ENCODE data around the gene SMIM28.
A peak's percentile ranks its signal among the peaks of the same experiment; 100 is the strongest.

Gene SMIM28

GRCh38 chr6:138386897-138387296 lies 9.2 kb downstream of the SMIM28 start:
- FAIRE-seq (no peak), DNase-seq (ENCODE audit: insufficient read length, low spot score) (no peak)
- no peak for TF ChIP-seq POLR2AphosphoS5 (IDR thresholded peaks at IDR 0.05; ENCODE audit: low read depth, low read length)
- TF ChIP-seq POU2F2 (IDR thresholded peaks at IDR 0.05; ENCODE audit: low read depth, low read length): no peak

DNA sequence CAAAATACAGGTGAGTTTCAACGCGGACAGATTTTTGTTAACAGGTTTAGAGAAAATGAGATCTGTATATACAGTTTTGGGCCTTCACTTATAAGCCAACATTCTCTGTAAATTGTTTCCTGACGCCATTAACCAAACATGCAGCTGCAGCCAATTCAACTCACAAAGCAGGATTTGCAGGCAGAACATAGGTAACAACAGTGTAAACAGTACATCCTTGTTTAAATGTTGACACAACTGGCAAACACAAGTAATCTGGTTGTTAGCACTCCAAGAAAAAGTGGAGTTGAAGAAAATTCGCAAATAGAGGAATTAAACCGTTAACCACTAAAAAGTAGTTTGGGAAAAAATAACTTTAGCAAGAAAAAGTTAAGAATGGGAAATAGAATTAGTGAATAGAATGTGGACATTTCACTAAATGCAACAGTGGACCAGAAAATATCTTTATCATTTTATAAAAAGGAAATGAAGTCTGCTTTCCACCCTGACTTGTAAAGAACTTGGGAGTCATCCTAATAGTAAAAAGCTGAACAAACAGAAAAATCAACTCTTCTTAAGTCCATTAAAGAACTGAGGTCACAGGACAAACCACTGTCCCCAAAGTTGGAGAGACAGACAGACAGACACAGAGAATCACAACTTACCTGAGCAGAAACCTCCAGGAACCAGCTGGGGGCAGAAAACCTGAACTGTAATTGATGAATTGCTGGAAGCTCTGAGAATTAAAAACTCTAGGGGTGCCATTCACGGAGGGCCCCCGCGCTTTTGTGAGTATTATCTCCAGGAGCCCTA lies 10.1 kb downstream of the SMIM28 start:
- no peak for FAIRE-seq
- no peak for DNase-seq (ENCODE audit: insufficient read length, low spot score)
- no peak for TF ChIP-seq POLR2AphosphoS5 (IDR thresholded peaks at IDR 0.05; ENCODE audit: low read depth, low read length)
- no peak for TF ChIP-seq TAF1 (IDR thresholded peaks at IDR 0.05; ENCODE audit: low read depth, low read length)
- no peak for TF ChIP-seq SPI1 (IDR thresholded peaks at IDR 0.05; ENCODE audit: low read depth, low read length)
- no peak for TF ChIP-seq POLR2A (IDR thresholded peaks at IDR 0.05; ENCODE audit: low read depth, low read length)
- TF ChIP-seq POU2F2 (IDR thresholded peaks at IDR 0.05; ENCODE audit: low read depth, low read length): no peak
- TF ChIP-seq PAX5 (IDR thresholded peaks at IDR 0.05; ENCODE audit: insufficient read depth, low read length, severe bottlenecking): no peak

DNA sequence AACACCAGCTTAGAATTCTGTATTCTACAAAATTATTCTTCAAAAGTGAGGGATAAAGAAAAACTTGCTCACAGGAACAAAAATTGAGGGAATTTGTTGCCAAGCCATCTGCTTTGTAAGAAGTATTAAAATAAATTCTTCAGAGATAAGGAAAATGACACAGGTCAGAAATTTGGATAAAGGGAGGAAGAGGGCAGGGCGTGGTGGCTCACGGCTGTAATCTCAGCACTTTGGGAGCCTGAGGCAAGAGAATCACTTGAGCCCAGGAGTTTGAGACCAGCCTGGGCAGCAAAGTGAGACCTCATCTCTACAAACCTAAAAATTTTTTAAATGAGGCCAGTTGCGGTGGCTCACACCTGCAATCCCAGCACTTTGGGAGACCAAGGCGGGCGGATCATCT lies 11.8 kb downstream of the SMIM28 start:
- TF ChIP-seq POU2F2 (IDR thresholded peaks at IDR 0.05; ENCODE audit: low read depth, low read length) (no peak), POLR2AphosphoS5 (IDR thresholded peaks at IDR 0.05; ENCODE audit: low read depth, low read length) (no peak), PAX5 (IDR thresholded peaks at IDR 0.05; ENCODE audit: insufficient read depth, low read length, severe bottlenecking) (no peak)
- DNase-seq (ENCODE audit: insufficient read length, low spot score) (no peak), FAIRE-seq (no peak)

DNA sequence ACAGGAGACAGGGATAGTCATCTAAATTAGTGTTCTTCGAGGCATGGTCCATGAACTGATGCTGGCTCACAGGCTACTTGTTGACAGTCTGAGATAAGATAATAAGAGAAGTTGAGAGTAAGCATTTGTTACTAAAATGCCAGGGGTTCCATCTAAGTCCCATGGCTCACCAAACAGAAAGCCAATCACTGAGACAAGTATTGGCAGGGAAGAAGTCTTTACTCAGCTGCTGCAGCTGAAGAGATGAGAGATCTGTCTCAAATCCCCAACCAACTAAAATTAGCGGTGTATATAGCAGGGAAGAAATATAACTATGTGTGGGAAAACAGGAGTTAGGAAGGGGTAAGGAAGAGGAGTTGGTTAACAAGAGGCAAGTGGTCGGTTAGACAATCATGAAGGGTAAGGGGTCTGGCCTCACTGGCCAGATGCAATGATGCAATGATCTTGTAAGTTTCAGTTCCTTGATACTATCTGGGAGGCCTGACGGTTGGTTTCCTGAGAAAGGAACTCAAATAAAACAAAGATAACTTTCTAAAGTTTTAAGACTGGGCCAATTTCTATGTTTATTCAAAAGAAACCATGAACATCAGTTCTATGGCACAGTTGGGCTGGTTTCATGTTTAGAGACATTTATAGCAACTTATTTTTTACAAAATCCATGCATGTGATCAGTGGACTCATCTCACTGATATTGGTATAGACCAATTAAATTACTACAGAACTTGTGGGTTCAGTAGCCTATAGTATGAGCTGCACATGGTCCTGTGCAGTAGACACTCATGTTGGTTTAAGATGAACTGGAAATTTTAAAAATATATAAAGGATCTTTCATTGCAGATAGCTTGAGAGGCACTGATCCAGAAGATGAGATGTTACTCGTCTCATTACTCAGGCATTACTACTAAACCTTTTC lies 16.4 kb downstream of the SMIM28 start:
- TF ChIP-seq SPI1 (IDR thresholded peaks at IDR 0.05; ENCODE audit: low read depth, low read length) (peak; percentile 89), PAX5 (IDR thresholded peaks at IDR 0.05; ENCODE audit: insufficient read depth, low read length, severe bottlenecking) (no peak), POLR2AphosphoS5 (IDR thresholded peaks at IDR 0.05; ENCODE audit: low read depth, low read length) (no peak), POU2F2 (IDR thresholded peaks at IDR 0.05; ENCODE audit: low read depth, low read length) (no peak)
- no peak for DNase-seq (ENCODE audit: insufficient read length, low spot score)
- FAIRE-seq: no peak

DNA sequence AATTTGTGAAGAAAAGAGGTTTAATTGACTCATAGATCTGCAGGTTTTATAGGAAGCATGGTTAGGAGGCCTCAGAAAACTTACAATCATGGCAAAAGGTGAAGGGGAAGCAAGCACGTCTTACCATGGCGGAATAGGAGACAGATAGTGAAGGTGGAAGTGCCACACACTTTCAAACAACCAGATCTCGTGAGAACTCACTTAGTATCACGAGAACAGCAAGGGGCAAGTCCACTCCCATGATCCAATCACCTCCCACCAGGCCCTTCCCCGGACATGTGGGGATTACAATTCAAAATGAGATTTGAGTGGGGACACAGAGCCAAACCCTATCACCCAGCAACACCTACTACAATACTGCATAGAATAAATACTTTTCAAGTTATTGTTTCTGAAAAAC lies 19.0 kb downstream of the SMIM28 start:
- no peak for DNase-seq (ENCODE audit: insufficient read length, low spot score)
- TF ChIP-seq SPI1 (IDR thresholded peaks at IDR 0.05; ENCODE audit: low read depth, low read length): no peak
- TF ChIP-seq TAF1 (IDR thresholded peaks at IDR 0.05; ENCODE audit: low read depth, low read length): no peak
- TF ChIP-seq POU2F2 (IDR thresholded peaks at IDR 0.05; ENCODE audit: low read depth, low read length): no peak
- TF ChIP-seq PAX5 (IDR thresholded peaks at IDR 0.05; ENCODE audit: insufficient read depth, low read length, severe bottlenecking): no peak
- TF ChIP-seq POLR2A (IDR thresholded peaks at IDR 0.05; ENCODE audit: low read depth, low read length): no peak
- TF ChIP-seq POLR2AphosphoS5 (IDR thresholded peaks at IDR 0.05; ENCODE audit: low read depth, low read length): no peak
- FAIRE-seq: no peak

- FAIRE-seq: no peak
- DNase-seq (ENCODE audit: insufficient read length, low spot score): no peak
- TF ChIP-seq POLR2AphosphoS5 (IDR thresholded peaks at IDR 0.05; ENCODE audit: low read depth, low read length) (no peak), POLR2A (IDR thresholded peaks at IDR 0.05; ENCODE audit: low read depth, low read length) (no peak), SPI1 (IDR thresholded peaks at IDR 0.05; ENCODE audit: low read depth, low read length) (no peak), POU2F2 (IDR thresholded peaks at IDR 0.05; ENCODE audit: low read depth, low read length) (no peak), TAF1 (IDR thresholded peaks at IDR 0.05; ENCODE audit: low read depth, low read length) (no peak), PAX5 (IDR thresholded peaks at IDR 0.05; ENCODE audit: insufficient read depth, low read length, severe bottlenecking) (no peak)
These were observed 19.7 kb downstream of the SMIM28 start for GRCh38 chr6:138397128-138398122.

GRCh38 chr6:138400326-138400725 lies 22.6 kb downstream of the SMIM28 start:
- TF ChIP-seq POLR2AphosphoS5 (IDR thresholded peaks at IDR 0.05; ENCODE audit: low read depth, low read length) (no peak), PAX5 (IDR thresholded peaks at IDR 0.05; ENCODE audit: insufficient read depth, low read length, severe bottlenecking) (no peak), POLR2A (IDR thresholded peaks at IDR 0.05; ENCODE audit: low read depth, low read length) (no peak), SPI1 (IDR thresholded peaks at IDR 0.05; ENCODE audit: low read depth, low read length) (no peak), TAF1 (IDR thresholded peaks at IDR 0.05; ENCODE audit: low read depth, low read length) (no peak), POU2F2 (IDR thresholded peaks at IDR 0.05; ENCODE audit: low read depth, low read length) (no peak)

GRCh38 chr6:138401960-138402837 lies 24.5 kb downstream of the SMIM28 start:
- DNase-seq (ENCODE audit: insufficient read length, low spot score) (no peak), FAIRE-seq (no peak)
- TF ChIP-seq PAX5 (IDR thresholded peaks at IDR 0.05; ENCODE audit: insufficient read depth, low read length, severe bottlenecking) (no peak), POLR2AphosphoS5 (IDR thresholded peaks at IDR 0.05; ENCODE audit: low read depth, low read length) (no peak), POU2F2 (IDR thresholded peaks at IDR 0.05; ENCODE audit: low read depth, low read length) (no peak), TAF1 (IDR thresholded peaks at IDR 0.05; ENCODE audit: low read depth, low read length) (no peak), POLR2A (IDR thresholded peaks at IDR 0.05; ENCODE audit: low read depth, low read length) (no peak), SPI1 (IDR thresholded peaks at IDR 0.05; ENCODE audit: low read depth, low read length) (no peak)

More at GRCh38 chr6:138400326-138400725, 22.6 kb downstream of the SMIM28 start:
- no peak for DNase-seq (ENCODE audit: insufficient read length, low spot score)
- FAIRE-seq: no peak

Measured in GM12891 (cell line).